A673 (cell line): Measurements from ENCODE around the gene WWP2. TPM values are rescaled to one million over a fixed set of nuclear protein-coding genes. Genes with fewer than 3 reads are reported as not detected.
A peak's percentile ranks its signal among the peaks of the same experiment; 100 is the strongest.

Experiments used
- BruUV-seq: library from RNA; stranded (reverse); fragments of 400-500 nt; replicated peaks from 2 replicates; lab custom pipeline; 2021; lab: Mats Ljungman, UMichigan
- CTCF ChIA-PET: fragments of 300-600 bp; sonication (Branson Sonifier 250); formaldehyde crosslinking; loops from one replicate; lab custom pipeline; 2022; ENCODE audit warnings: antibody characterized with exemption; lab: Charles Lee
- POLR2A ChIA-PET: fragments of 300-600 bp; sonication (Branson Sonifier 250); formaldehyde crosslinking; loops from one replicate; lab custom pipeline; 2022; ENCODE audit warnings: antibody characterized with exemption; ENCODE audit not compliant: low non-redundant PET; lab: Charles Lee
- DNase-seq: peaks from one replicate; pipeline ENCODE4 v3.0.0-alpha.2; 2015; ENCODE audit warnings: low spot score
- H3K27ac ChIP-seq: fragments of 200-600 bp; sonication (generic); 2 replicates; pipeline ENCODE4 v1.5.1; 2016; ENCODE audit warnings: mixed run types, low read depth, mild to moderate bottlenecking, mixed read lengths, antibody characterized with exemption, low read length; ENCODE audit not compliant: poor library complexity, severe bottlenecking
- H3K27me3 ChIP-seq: fragments of 200-600 bp; sonication (generic); replicated peaks from 2 replicates; pipeline ENCODE4 v1.6.1; 2017; ENCODE audit warnings: mixed run types, low read depth, mild to moderate bottlenecking, mixed read lengths, antibody characterized with exemption, low read length; ENCODE audit not compliant: insufficient read depth, poor library complexity
- H3K36me3 ChIP-seq: fragments of 200-600 bp; sonication (generic); 2 replicates; pipeline ENCODE4 v1.6.1; 2016; ENCODE audit warnings: mixed run types, mild to moderate bottlenecking, mixed read lengths, antibody characterized with exemption, low read length; ENCODE audit not compliant: insufficient read depth, poor library complexity, severe bottlenecking
- H3K4me1 ChIP-seq: fragments of 200-600 bp; sonication (generic); 2 replicates; pipeline ENCODE4 v1.6.1; 2017; ENCODE audit warnings: mixed run types, mild to moderate bottlenecking, mixed read lengths, antibody characterized with exemption, low read length; ENCODE audit not compliant: insufficient read depth, poor library complexity, severe bottlenecking
- H3K4me3 ChIP-seq: fragments of 200-600 bp; sonication (generic); 2 replicates; pipeline ENCODE4 v1.5.1; 2016; ENCODE audit warnings: low read depth, mixed run types, mild to moderate bottlenecking, mixed read lengths, low read length; ENCODE audit not compliant: poor library complexity, severe bottlenecking
- H3K9me3 ChIP-seq: fragments of 200-600 bp; sonication (generic); 2 replicates; pipeline ENCODE4 v1.6.1; 2016; ENCODE audit warnings: mixed run types, low read depth, mild to moderate bottlenecking, mixed read lengths, antibody characterized with exemption, low read length; ENCODE audit not compliant: poor library complexity, severe bottlenecking
- EZH2 ChIP-seq: fragments of 200-600 bp; sonication (generic); IDR thresholded peaks from 2 replicates; pipeline ENCODE4 v1.6.1; 2017; ENCODE audit warnings: borderline replicate concordance, low read depth, mild to moderate bottlenecking, mixed read lengths, antibody characterized with exemption, low read length; ENCODE audit not compliant: poor library complexity, severe bottlenecking
- intact Hi-C: fragments of 100-400 bp; cut with micrococcal nuclease; formaldehyde crosslinking; loops from one replicate; pipeline ENCODE4 v1.10.0; 2022; ENCODE audit not compliant: unreplicated experiment
- total RNA-seq: library from RNA; stranded (reverse); gene quantifications from 2 replicates; pipeline ENCODE4 v1.2.3, GENCODE V29; 2021
- TF ChIP-seq, protein P1 (sequence below): fragments of 300-800, 200-600 bp; sonication (generic); conservative IDR thresholded peaks from 2 replicates; pipeline ENCODE4 v1.5.1; 2017; ENCODE audit warnings: low read depth, mild to moderate bottlenecking, antibody characterized with exemption, low read length, moderate library complexity, mixed read lengths

The WWP2 gene
- total RNA-seq, 1 experiment from 2014 or later: 32.4 TPM

- no peaks in the 10 kb centered on the region for H3K9me3 ChIP-seq
- DNase-seq: no peak
- intact Hi-C loops: no loop called here
- ChIA-PET CTCF (no interaction called here), POLR2A (no interaction called here)
- peaks cover 12% of the 10 kb centered on the region for H3K4me1 ChIP-seq
- no peak overlapping the region for H3K4me3 ChIP-seq
- BruUV-seq: no TSS peak
- no peaks in the 10 kb centered on the region for H3K36me3 ChIP-seq
- H3K27ac ChIP-seq: no peak overlapping the region
- TF ChIP-seq, protein P1, sequence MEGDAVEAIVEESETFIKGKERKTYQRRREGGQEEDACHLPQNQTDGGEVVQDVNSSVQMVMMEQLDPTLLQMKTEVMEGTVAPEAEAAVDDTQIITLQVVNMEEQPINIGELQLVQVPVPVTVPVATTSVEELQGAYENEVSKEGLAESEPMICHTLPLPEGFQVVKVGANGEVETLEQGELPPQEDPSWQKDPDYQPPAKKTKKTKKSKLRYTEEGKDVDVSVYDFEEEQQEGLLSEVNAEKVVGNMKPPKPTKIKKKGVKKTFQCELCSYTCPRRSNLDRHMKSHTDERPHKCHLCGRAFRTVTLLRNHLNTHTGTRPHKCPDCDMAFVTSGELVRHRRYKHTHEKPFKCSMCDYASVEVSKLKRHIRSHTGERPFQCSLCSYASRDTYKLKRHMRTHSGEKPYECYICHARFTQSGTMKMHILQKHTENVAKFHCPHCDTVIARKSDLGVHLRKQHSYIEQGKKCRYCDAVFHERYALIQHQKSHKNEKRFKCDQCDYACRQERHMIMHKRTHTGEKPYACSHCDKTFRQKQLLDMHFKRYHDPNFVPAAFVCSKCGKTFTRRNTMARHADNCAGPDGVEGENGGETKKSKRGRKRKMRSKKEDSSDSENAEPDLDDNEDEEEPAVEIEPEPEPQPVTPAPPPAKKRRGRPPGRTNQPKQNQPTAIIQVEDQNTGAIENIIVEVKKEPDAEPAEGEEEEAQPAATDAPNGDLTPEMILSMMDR: no peak
- TF ChIP-seq EZH2: no peak
- H3K27me3 ChIP-seq: no peaks in the 10 kb centered on the region
These were observed 30.0 kb upstream of the WWP2 start for GRCh38 chr16:69732101-69732500.

GRCh38 chr16:69741519-69741918, 20.6 kb upstream of the WWP2 start:
- Histone ChIP-seq H3K4me1 (no peaks in the 10 kb centered on the region), H3K4me3 (no peak overlapping the region), H3K36me3 (peaks cover 66% of the 10 kb centered on the region), H3K27me3 (no peaks in the 10 kb centered on the region), H3K9me3 (no peaks in the 10 kb centered on the region), H3K27ac (no peak overlapping the region)
- intact Hi-C loops: no loop called here
- DNase-seq: no peak
- TF ChIP-seq, protein P1: no peak
- no peak for TF ChIP-seq EZH2
- no TSS peak for BruUV-seq
- ChIA-PET CTCF (no interaction called here), POLR2A (interaction anchor here (0.8 kb wide), 1 partner anchor 326 kb away, joined by 3 read pairs; no protein-coding TSS in a partner anchor)

GRCh38 chr16:69741951-69742904, 19.9 kb upstream of the WWP2 start:
- Histone ChIP-seq H3K27ac (no peak overlapping the region), H3K4me3 (no peak overlapping the region), H3K36me3 (peaks cover 71% of the 10 kb centered on the region), H3K4me1 (no peaks in the 10 kb centered on the region), H3K9me3 (no peaks in the 10 kb centered on the region), H3K27me3 (no peaks in the 10 kb centered on the region)
- ChIA-PET POLR2A (interaction anchor here (0.8 kb wide), 1 partner anchor 327 kb away, joined by 3 read pairs; no protein-coding TSS in a partner anchor), CTCF (no interaction called here)
- TSS peak; percentile 63 for BruUV-seq
- TF ChIP-seq EZH2: no peak
- TF ChIP-seq, protein P1: no peak
- intact Hi-C loops: no loop called here
- no peak for DNase-seq
